ENCODE measurements around the gene NPW. TPM values are rescaled to one million over a fixed set of nuclear protein-coding genes. Genes with fewer than 3 reads are reported as not detected.

The NPW gene
- total and polyA plus RNA-seq, 2 experiments from 2014 or later: 3.3 to 38.6 TPM

GRCh38 chr16:2025878-2026460 is 6.4 kb downstream of the NPW start:
- Histone ChIP-seq H3K4me3 (no peak overlapping the region), H3K4me1 (ENCODE audit: low read depth) (no peaks in the 10 kb centered on the region)
- no peak for TF ChIP-seq CTCF (IDR thresholded peaks at IDR 0.05; ENCODE audit: low read depth, low read length)

GRCh38 chr16:2026461-2027023 is 7.0 kb downstream of the NPW start, which contains the start of gene NHERF2:
NHERF2 (plus strand) TSS chr16:2026902; CDS start chr16:2027006, 104 bp downstream.
- peak within 1 kb of the TSS; percentile 45 for H3K4me3 ChIP-seq
- TF ChIP-seq CTCF (IDR thresholded peaks at IDR 0.05; ENCODE audit: low read depth, low read length): no peak
- H3K9me3 ChIP-seq (ENCODE audit: low read depth): no peaks in the 10 kb centered on the region
- DNase-seq (ENCODE audit: low read depth in 1 of 2, low spot score in 1 of 2): peak; percentile 31 to 61
- H3K4me1 ChIP-seq (ENCODE audit: low read depth): no peaks in the 10 kb centered on the region
- no peaks in the 10 kb centered on the region for H3K36me3 ChIP-seq
- H3K27me3 ChIP-seq: peaks cover 7% of the 10 kb centered on the region
- H3K27ac ChIP-seq: no peak within 1 kb of the TSS

More at GRCh38 chr16:2025878-2026460, 6.4 kb downstream of the NPW start:
- Histone ChIP-seq H3K36me3 (no peaks in the 10 kb centered on the region), H3K27me3 (peaks cover 12% of the 10 kb centered on the region), H3K27ac (no peak overlapping the region), H3K9me3 (ENCODE audit: low read depth) (no peaks in the 10 kb centered on the region)
- DNase-seq (ENCODE audit: low read depth in 1 of 2, low spot score in 1 of 2): no peak

- peak in 1 of 2 donors; percentile 30 for DNase-seq (ENCODE audit: low read depth in 1 of 2, low spot score in 1 of 2)
Observed at GRCh38 chr16:2027024-2028010, 7.7 kb downstream of the NPW start.

GRCh38 chr16:2028146-2028545 is 8.6 kb downstream of the NPW start:
- no peak for DNase-seq (ENCODE audit: low read depth in 1 of 2, low spot score in 1 of 2)
- Histone ChIP-seq H3K4me3 (no peak overlapping the region), H3K4me1 (ENCODE audit: low read depth) (no peaks in the 10 kb centered on the region), H3K27ac (no peak overlapping the region), H3K9me3 (ENCODE audit: low read depth) (no peaks in the 10 kb centered on the region), H3K36me3 (no peaks in the 10 kb centered on the region), H3K27me3 (peaks cover 4% of the 10 kb centered on the region)
- no peak for TF ChIP-seq CTCF (IDR thresholded peaks at IDR 0.05; ENCODE audit: low read depth, low read length)

More at GRCh38 chr16:2027024-2028010, 7.7 kb downstream of the NPW start:
- TF ChIP-seq CTCF (IDR thresholded peaks at IDR 0.05; ENCODE audit: low read depth, low read length): no peak
- Histone ChIP-seq H3K4me3 (peak overlapping the region; percentile 45), H3K4me1 (ENCODE audit: low read depth) (no peaks in the 10 kb centered on the region), H3K27ac (no peak overlapping the region), H3K36me3 (no peaks in the 10 kb centered on the region), H3K9me3 (ENCODE audit: low read depth) (no peaks in the 10 kb centered on the region), H3K27me3 (peaks cover 4% of the 10 kb centered on the region)

GRCh38 chr16:2028620-2029220 is 9.1 kb downstream of the NPW start:
- Histone ChIP-seq H3K4me3 (no peak overlapping the region), H3K4me1 (ENCODE audit: low read depth) (peaks cover 4% of the 10 kb centered on the region), H3K36me3 (no peaks in the 10 kb centered on the region), H3K9me3 (ENCODE audit: low read depth) (no peaks in the 10 kb centered on the region), H3K27me3 (peaks cover 4% of the 10 kb centered on the region), H3K27ac (no peak overlapping the region)
- no peak for DNase-seq (ENCODE audit: low read depth in 1 of 2, low spot score in 1 of 2)
- no peak for TF ChIP-seq CTCF (IDR thresholded peaks at IDR 0.05; ENCODE audit: low read depth, low read length)

Measured in cardiac muscle cell (in vitro differentiated cells and primary cell).